OCI-LY3 (cell line): ENCODE data around the gene DPYSL4.

Experiments
- CTCF ChIP-seq: fragments of 200-600, 300-600 bp; sonication (generic); IDR thresholded peaks from 2 replicates; pipeline ENCODE4 v1.5.1; 2014; ENCODE audit warnings: antibody characterized with exemption, low read length, low read depth
- EZH2phosphoT487 ChIP-seq: fragments of 200-600 bp; shearing (Covaris generic); IDR thresholded peaks from 2 replicates; pipeline ENCODE4 v1.6.1; 2018; ENCODE audit warnings: antibody characterized with exemption, mixed run types, low read depth

- TF ChIP-seq CTCF = no peak
- no peak for TF ChIP-seq EZH2phosphoT487
These were observed 2.3 kb downstream of the DPYSL4 start for GRCh38 chr10:132189016-132189415.
